Small intestine (tissue), 7 donors: Measurements from ENCODE around the gene ZNF814. TPM values are rescaled to one million over a fixed set of nuclear protein-coding genes. Genes with fewer than 3 reads are reported as not detected.
"Not testable (repeated sequence)": the region's sequence is repeated elsewhere in the genome, so short reads cannot be mapped to it uniquely, and the experiment has no call there.

Source experiments
- DNase-seq, 2 donors: peaks; one replicate each; pipeline versions ENCODE4 v3.0.0 to v3.0.0-alpha.2; 2013
- FAIRE-seq: peaks from 2 replicates; lab custom pipeline; 2012; peaks lifted over from hg19 to GRCh38; lab: Jason Lieb, UNC
- H3K27ac ChIP-seq, 3 donors: one replicate each; pipeline ENCODE4 v1.5.1; 2013; ENCODE audit warnings: low read length in 2 of 3, mild to moderate bottlenecking in 2 of 3, control low read depth in 1 of 3, inconsistent platforms in 1 of 3, low read depth in 1 of 3, moderate library complexity in 1 of 3
- H3K27me3 ChIP-seq, 3 donors: one replicate each; pipeline ENCODE4 v1.6.1; 2013; ENCODE audit warnings: low read length in 3 of 3, inconsistent platforms in 1 of 3; ENCODE audit not compliant: control insufficient read depth in 3 of 3, insufficient read depth in 3 of 3
- H3K36me3 ChIP-seq, 3 donors: one replicate each; pipeline ENCODE4 v1.6.1; 2013; ENCODE audit warnings: low read length in 3 of 3, inconsistent platforms in 1 of 3, low read depth in 1 of 3, mild to moderate bottlenecking in 1 of 3, moderate library complexity in 1 of 3; ENCODE audit not compliant: control insufficient read depth in 3 of 3, insufficient read depth in 2 of 3
- H3K4me1 ChIP-seq, 3 donors: one replicate each; pipeline ENCODE4 v1.6.1; 2013; ENCODE audit warnings: low read length in 2 of 3, inconsistent platforms in 1 of 3, low read depth in 1 of 3, mild to moderate bottlenecking in 1 of 3, moderate library complexity in 1 of 3; ENCODE audit not compliant: control insufficient read depth in 3 of 3, insufficient read depth in 2 of 3
- H3K4me3 ChIP-seq, 3 donors: one replicate each; pipeline ENCODE4 v1.5.1; 2013; ENCODE audit warnings: low read length in 3 of 3, control low read depth in 1 of 3, inconsistent platforms in 1 of 3, low read depth in 1 of 3, mild to moderate bottlenecking in 1 of 3, moderate library complexity in 1 of 3
- H3K9me3 ChIP-seq, 2 donors: one replicate each; pipeline ENCODE4 v1.6.1; 2013; ENCODE audit warnings: low read depth in 1 of 2, low read length in 1 of 2; ENCODE audit not compliant: control insufficient read depth in 2 of 2, insufficient read depth in 1 of 2
- WGBS, 3 donors: extraction: QIAGEN DNeasy Blood & Tissue Kit; methylation state at CpG; one replicate each; pipeline ENCODE4 v1.1.7; 2013; 5-methylcytosine and 5-hydroxymethylcytosine counted together
- polyA plus RNA-seq, 4 donors: library from polyadenylated mRNA; stranded (reverse) in 3 of 4; unstranded in 1 of 4; fragments of 200-250 nt in 3 of 4; fragments of 120-200 nt in 1 of 4; gene quantifications; one replicate each; pipeline versions ENCODE4 v1.2.1 to v1.2.3, GENCODE V29; 2013
- donor health status: healthy with polysubstance abuse.
- donor health status: control.
- donor health status: control.
- donor health status: Bipolar disorder and iron deficiency.
- donor health status: healthy.

ZNF814 gene
- polyA plus RNA-seq, 4 donors, result 11.6 to 44.8 (median 17.2) TPM

DNA sequence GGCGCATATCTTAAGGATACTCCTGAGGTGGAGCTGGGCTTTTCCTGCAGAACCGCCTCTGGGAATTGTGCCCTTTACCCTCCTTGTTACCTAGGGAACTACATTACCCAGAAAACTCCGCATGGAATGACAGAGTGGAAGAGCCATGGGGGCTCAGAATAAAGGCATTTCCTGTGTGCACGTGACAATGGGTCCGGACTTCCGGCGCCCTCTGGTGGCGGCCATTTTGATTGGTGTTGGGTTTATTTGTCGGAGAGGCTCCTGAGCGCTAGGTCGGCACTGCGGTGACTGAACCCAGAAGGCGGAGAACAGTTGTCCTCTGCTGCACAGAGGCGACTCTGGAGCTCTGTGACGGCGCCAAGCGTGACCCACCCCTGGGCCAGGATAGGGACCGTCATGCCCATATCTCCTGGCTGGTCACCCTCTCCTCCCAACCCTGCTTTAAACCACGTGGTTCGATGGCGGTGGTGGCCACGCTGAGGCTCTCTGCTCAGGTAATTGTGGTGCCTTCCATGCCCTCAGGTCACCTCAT lies 58.7 kb downstream of the ZNF814 start, which contains the start of gene ZNF587B:
TSS of gene ZNF587B (plus strand) at position 229 of the 532 bp plus-strand sequence. CDS start at position 459, 230 bp downstream.
- no peaks in the 10 kb centered on the region for H3K27me3 ChIP-seq
- 34 to 72% (median 69%) methylated on average over 22 of the region's 22 CpGs for WGBS, 3 donors
- peak within 1 kb of the TSS in 2 of 3 donors; percentile 68 to 83 for H3K27ac ChIP-seq
- FAIRE-seq (no peak), DNase-seq (peak; percentile 71 to 91)
- H3K4me3 ChIP-seq, result peak within 1 kb of the TSS; percentile 8 to 55 (median 30)
- H3K36me3 ChIP-seq, result peaks cover 2 to 38% (median 2%) of the 10 kb centered on the region in 3 donors
- H3K9me3 ChIP-seq, result no peaks in the 10 kb centered on the region
- H3K4me1 ChIP-seq, result peaks cover 0 to 20% (median 0%) of the 10 kb centered on the region in 3 donors

GRCh38 chr19:57829316-57829715 lies 59.5 kb downstream of the ZNF814 start:
- Histone ChIP-seq H3K27ac (peak overlapping the region in 1 of 3 donors; percentile 68), H3K27me3 (no peaks in the 10 kb centered on the region), H3K4me3 (no peak overlapping the region), H3K9me3 (no peaks in the 10 kb centered on the region), H3K36me3 (peaks cover 2 to 41% (median 2%) of the 10 kb centered on the region in 3 donors), H3K4me1 (peaks cover 0 to 20% (median 0%) of the 10 kb centered on the region in 3 donors)
- DNase-seq (no peak), FAIRE-seq (no peak)
- WGBS, 3 donors, result 80 to 89% (median 81%) methylated on average over 5 of the region's 5 CpGs

DNA sequence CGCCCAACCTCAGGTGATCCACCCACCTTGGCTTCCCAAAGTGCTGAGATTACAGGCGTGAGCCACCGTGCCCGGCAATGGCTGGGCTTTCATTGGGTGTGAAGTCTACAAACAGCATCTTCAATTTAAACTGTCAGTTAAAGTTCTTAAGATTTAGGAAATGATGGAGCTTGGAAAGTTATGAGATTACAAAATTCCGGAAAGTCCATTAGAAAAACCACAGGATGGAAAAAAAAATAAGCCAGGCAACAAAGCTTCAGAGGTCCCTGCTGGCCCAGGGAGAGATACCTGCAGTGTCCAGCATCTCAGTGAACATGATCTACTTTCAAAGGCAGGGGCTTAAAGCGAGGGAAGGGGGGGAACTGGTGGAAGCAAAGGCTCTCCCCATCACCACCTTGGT lies 63.3 kb downstream of the ZNF814 start:
- H3K27me3 ChIP-seq, result no peaks in the 10 kb centered on the region
- H3K4me1 ChIP-seq, result peaks cover 0 to 34% (median 2%) of the 10 kb centered on the region in 3 donors
- H3K9me3 ChIP-seq, result peaks cover 0 to 4% of the 10 kb centered on the region in 2 donors
- no peak overlapping the region for H3K4me3 ChIP-seq
- FAIRE-seq (no peak), DNase-seq (no peak)
- WGBS, 3 donors, result 92 to 96% (median 95%) methylated on average over 6 of the region's 6 CpGs
- H3K27ac ChIP-seq, result no peak overlapping the region
- peaks cover 2 to 36% (median 2%) of the 10 kb centered on the region in 3 donors for H3K36me3 ChIP-seq

GRCh38 chr19:57823608-57824007 lies 65.2 kb downstream of the ZNF814 start:
- DNase-seq, H3K27me3 ChIP-seq, H3K9me3 ChIP-seq, H3K4me3 ChIP-seq, FAIRE-seq: not testable (repeated sequence)
- WGBS, 3 donors, result 56 to 74% (median 59%) methylated on average over 4 of the region's 4 CpGs
- Histone ChIP-seq H3K4me1 (peaks cover 0 to 22% (median 2%) of the 10 kb centered on the region in 3 donors), H3K27ac (peak overlapping the region in 1 of 3 donors; percentile 15), H3K36me3 (peaks cover 2 to 32% (median 2%) of the 10 kb centered on the region in 3 donors)

- H3K9me3 ChIP-seq, FAIRE-seq, H3K27me3 ChIP-seq, H3K27ac ChIP-seq, H3K4me3 ChIP-seq, DNase-seq: not testable (repeated sequence)
- 65 to 92% (median 82%) methylated on average over 1 to 2 of the region's 2 CpGs for WGBS, 3 donors
- peaks cover 0 to 21% (median 2%) of the 10 kb centered on the region in 3 donors for H3K4me1 ChIP-seq
- H3K36me3 ChIP-seq, result peaks cover 2 to 29% (median 2%) of the 10 kb centered on the region in 3 donors
These were observed 65.7 kb downstream of the ZNF814 start for GRCh38 chr19:57823155-57823554.

GRCh38 chr19:57821501-57821900 lies 67.3 kb downstream of the ZNF814 start:
- FAIRE-seq, H3K4me3 ChIP-seq, H3K9me3 ChIP-seq, H3K27me3 ChIP-seq: not testable (repeated sequence)
- WGBS, 3 donors, result 63 to 94% (median 87%) methylated on average over 2 to 3 of the region's 3 CpGs
- H3K36me3 ChIP-seq, result peaks cover 2 to 21% (median 2%) of the 10 kb centered on the region in 3 donors
- peak overlapping the region in 1 of 3 donors; percentile 91 for H3K27ac ChIP-seq
- peak; percentile 66 to 91 for DNase-seq
- H3K4me1 ChIP-seq, result peaks cover 0 to 21% (median 2%) of the 10 kb centered on the region in 3 donors

- WGBS, 3 donors, result 13 to 46% (median 40%) methylated on average over 2 to 3 of the region's 3 CpGs
- H3K9me3 ChIP-seq, H3K27me3 ChIP-seq, FAIRE-seq: not testable (repeated sequence)
- DNase-seq, result peak; percentile 51 to 63
- Histone ChIP-seq H3K27ac (peak overlapping the region in 2 of 3 donors; percentile 73 to 91), H3K36me3 (peaks cover 0 to 17% (median 2%) of the 10 kb centered on the region in 3 donors), H3K4me3 (peak overlapping the region in 2 of 3 donors; percentile 84 to 89), H3K4me1 (peaks cover 0 to 23% (median 2%) of the 10 kb centered on the region in 3 donors)
These were observed 67.7 kb downstream of the ZNF814 start for GRCh38 chr19:57821095-57821494.

- Histone ChIP-seq H3K27ac (peak overlapping the region; percentile 34 to 91 (median 73)), H3K9me3 (peaks cover 0 to 4% of the 10 kb centered on the region in 2 donors), H3K4me1 (peaks cover 0 to 27% (median 2%) of the 10 kb centered on the region in 3 donors), H3K27me3 (no peaks in the 10 kb centered on the region), H3K36me3 (peaks cover 0 to 15% (median 2%) of the 10 kb centered on the region in 3 donors), H3K4me3 (peak overlapping the region in 2 of 3 donors; percentile 84 to 89)
- peak in 1 of 2 donors; percentile 16 for DNase-seq
- WGBS, 3 donors, result 23 to 61% (median 35%) methylated on average over 6 of the region's 6 CpGs
- FAIRE-seq, result no peak
These were observed 68.2 kb downstream of the ZNF814 start for GRCh38 chr19:57820599-57820998.
